GM20431 (cell line): Measurements from ENCODE around the gene C16orf78.

ENCODE experiments used
- in situ Hi-C: fragments of 300-500 bp; cut with MseI, MboI; formaldehyde crosslinking; loops from one replicate; pipeline ENCODE4 v1.15.0; 2020; ENCODE audit warnings: low sequenced_read_pairs; ENCODE audit not compliant: unreplicated experiment

C16orf78 gene

DNA sequence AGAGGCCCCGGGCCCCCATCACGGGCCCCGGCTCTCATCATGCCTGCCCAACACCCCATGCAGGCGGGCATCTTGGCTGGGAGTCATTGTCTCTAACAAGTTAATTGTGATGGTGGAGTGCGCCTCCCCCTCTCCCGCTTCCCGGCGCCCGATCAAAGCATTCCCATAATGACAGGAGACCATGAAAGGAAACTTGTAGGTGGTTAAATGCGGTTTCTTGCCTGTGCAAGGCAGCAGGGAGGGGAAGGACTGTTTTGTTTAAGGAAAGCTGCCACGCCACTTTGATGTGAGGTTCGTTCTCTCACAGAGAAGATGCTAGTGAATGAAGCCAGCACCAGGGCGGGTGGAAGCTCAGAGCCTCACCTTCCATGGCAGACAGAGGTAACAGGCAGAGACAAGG lies 45.4 kb downstream of the C16orf78 start:
- in situ Hi-C loops = loop anchor here (10.0 kb wide), 1 partner anchor 176 kb away; no protein-coding TSS in a partner anchor

DNA sequence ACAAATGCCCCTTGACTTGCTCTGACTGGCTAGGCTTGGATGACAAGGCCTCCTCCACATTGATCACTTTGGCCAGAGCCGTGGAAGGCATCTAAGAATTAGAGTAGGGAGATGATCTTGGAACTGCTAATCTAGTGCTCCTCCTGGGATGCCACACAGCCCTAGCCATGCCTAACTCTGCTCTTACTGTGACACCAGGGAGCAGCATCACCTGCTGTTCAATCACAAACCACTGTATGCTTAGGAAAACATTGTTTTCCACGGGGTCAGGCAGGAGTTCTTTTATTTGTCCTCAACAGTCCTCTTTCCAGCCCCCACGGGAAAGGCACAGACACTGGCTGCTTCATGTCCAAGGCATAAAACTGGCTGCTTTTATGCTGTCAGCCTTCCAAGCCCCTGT lies 46.3 kb downstream of the C16orf78 start:
- in situ Hi-C loops = loop anchor here (10.0 kb wide), 1 partner anchor 175 kb away; no protein-coding TSS in a partner anchor

DNA sequence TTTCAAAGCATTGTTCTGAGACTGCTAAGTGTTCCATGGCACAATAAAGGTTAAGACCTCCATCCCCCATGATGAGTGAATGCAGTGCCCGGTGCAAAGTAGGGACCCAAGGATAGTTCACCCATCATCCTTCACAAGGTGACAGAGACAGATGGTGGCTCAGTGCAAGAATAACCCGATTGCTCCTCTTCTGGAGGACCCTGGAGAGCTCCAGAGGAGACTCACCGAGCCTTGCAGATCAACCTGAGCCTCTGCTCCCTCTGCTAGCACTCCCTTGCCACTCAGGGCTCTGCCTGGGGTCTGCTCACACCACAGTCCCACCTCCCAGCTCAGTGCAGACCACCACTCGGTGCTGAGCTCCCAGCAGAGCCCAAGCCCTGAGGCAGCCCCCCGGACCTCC lies 49.3 kb downstream of the C16orf78 start:
- in situ Hi-C loops = no loop called here

DNA sequence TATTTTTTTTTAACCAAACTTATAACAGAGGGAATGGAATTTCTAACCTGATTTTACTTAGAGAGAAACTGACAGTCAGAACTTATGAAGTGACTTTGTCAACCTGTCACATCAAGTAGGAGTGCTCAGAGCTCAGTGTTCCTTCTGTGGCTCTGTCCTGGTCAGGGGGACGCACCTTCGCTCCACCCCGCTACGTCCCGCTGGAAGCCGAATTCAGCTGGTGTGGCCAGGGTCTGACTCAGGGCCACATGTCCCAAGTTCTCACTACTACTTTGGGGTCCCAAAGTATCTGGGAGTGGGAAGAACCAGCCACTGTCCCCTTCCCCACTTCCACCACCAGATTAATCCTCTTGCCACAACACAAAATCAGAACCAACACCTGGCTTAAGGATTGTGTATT lies 51.4 kb downstream of the C16orf78 start:
- in situ Hi-C loops = no loop called here

DNA sequence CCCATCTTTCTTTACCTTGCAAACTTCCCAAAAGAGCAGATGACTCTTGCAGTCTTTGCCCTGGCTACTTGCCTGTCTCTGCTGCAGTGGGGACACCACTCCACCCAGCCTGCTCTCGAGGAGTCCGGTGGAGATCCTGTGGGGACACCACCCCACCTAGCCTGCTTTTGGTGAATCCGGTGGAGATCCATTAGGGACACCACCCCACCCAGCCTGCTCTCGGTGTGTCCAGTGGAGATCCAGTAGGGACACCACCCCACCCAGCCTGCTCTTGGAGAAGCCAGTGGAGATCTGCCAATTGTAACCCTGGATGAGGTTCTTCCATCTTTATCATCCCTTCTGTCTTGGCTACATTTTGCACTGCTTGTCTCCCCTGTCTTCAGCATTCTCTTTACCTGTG lies 54.2 kb downstream of the C16orf78 start:
- in situ Hi-C loops = no loop called here

DNA sequence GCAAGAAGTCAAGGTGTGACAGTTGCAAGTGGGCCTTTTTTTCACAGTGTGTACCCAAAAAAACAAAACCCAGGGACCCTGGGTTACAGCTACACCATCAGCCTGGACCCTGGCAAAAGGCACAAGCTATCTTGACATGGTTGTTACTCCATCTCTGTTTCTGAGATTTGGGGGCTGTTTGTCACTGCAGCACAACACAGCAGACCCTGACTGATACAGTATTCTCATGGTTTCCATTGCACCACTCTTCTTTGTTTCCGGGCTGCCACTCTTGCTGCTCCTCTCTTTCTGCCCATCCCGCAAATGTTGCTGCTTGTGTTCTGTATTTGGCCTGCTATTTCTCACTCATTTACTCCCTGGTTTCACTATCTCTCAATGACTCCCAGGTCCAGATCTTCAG lies 55.2 kb downstream of the C16orf78 start:
- in situ Hi-C loops = no loop called here

DNA sequence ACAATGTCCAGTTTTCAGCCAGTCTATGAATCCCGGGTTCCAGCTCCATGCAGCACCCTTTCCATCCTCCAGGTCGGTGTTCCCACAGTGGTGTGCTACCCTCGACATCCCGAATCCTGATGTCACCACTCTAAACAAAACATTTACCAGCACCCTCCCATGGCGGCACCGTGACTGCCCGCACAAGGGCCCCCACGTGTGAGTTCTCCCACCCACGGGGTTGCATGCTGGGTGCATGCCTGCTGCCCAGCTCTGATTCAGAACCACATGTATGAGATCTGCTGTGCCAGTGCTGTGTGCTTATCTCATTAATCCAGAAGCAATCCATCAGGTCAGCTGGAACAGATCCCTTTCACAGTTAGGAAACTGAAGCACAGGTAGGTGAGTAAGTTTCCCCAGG lies 57.4 kb downstream of the C16orf78 start:
- in situ Hi-C loops = no loop called here

DNA sequence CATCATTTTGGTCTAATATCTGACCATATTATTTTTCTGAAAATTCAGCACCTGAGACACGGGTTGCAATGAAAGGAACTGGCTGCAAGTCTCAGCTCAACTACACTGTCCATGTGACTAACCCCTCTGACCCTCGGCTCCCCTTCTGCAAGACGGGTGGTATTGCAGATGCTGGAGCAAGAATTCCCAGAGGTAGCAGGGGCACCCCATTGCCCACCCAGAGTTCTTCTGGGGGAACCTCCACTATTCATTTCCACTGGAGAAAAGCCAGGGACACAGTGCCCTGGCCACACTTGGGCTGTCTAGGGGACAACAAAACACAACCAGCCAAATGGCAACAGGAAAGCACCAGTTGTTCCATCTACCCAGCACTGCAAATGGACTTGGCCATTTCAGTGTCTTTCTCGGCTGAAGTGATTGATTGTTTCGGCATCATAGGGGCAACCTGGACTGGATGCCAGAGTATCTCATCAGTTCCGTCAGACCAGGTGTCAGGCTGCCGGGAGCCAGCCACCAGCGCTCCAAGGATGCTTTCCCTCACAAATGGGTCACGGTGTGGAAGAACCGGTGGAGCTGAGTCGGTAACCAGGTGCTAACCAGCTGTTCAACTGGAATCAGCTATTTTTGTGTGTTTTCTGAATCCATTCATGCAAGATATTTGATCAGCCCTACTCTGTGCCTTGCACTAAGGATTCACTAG lies 58.1 kb downstream of the C16orf78 start:
- in situ Hi-C loops = no loop called here

DNA sequence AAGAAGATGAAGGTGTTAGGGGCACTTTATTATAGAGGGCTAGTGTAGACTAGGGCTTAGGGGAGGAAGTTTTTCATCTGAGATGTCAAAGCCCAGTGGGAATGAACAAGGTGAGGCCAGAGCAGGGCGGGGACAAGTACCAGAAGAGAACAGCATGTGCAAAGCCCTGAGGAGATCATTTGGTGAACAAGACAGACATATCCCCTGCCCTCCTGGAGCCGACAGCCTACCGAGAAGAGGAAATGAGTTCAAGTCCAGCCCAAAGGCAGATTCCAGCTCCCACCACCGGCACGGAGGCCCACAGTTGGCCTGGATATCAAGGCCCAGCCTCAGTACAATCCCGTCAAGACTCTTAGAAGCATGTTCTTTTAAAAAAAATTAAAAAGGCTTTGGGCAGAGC lies 61.1 kb downstream of the C16orf78 start:
- in situ Hi-C loops = no loop called here

DNA sequence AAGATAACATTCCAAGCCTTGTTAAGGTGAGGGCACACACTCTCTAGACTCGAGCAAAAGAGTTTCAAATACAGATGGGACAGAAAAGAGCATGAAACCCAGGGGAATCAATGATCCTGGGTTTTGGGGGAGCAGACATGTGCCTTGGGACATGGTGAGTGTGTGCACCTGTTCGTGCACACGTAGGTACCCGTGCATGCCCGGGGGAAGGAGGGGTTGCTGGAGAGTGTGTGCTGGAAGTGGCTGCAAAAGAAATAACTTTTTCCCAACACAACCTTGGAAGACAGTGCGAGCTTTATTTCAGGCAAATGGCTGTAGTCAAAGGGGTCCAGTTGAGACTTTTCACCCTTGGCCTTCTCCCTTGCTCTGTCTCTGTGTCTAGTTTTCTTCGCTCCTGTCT lies 62.6 kb downstream of the C16orf78 start:
- in situ Hi-C loops = no loop called here

DNA sequence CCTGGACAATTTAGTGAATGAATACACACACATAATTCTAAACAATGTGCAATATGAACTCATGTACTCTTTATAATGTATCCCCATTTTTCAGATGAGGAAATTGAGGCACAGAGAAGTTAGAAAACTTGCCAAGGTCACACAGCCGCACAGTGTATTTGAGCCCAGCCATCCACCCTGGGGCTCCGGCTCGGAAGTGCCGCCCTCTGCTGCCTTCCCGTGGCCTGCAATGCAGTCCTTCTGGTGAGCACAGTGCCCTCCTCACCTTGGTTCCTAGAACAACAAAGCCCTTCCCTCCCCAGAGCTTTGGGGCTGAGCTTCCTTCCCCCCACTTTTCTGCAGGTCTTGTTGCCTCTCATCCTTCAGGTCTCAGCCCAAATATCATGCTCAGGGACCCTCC lies 63.7 kb downstream of the C16orf78 start:
- in situ Hi-C loops = no loop called here

DNA sequence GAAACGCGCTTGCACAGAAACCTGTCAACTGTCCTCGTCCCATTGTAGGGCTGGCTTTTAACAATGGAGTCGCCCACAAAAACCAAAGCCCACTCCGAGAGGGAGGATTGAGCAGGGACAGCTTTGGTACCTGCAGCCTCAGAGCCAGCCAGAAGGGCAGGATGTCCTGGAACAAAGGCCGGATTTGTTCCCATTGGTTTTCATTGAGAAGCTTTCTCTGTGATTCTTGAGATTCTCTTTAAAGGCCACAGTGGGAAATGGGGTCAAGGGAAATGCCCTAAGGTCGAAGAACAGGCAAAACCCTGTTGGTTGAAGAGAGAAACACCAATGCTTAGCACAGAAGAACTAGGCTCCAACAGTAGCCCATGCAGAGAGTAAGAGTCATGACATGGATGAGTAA lies 65.4 kb downstream of the C16orf78 start:
- in situ Hi-C loops = no loop called here

DNA sequence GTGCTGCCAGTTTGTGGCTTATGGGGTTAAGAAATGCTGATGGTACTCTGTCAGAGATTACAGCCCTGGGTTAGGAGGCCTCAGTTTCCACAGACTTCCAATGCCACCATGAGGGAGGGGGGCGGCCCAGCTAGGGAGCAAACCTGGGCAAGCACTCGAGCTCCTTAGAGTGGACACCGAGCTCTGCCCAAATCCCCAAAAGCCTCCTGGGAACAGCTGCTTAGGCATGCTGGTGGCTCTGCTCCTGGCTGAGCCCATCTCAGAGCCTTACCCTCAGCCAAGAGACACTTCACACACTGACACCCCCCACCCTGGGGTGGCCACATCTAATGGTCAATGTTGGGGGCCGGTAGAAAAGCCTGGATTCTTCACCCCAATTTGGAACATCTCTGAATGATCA lies 66.1 kb downstream of the C16orf78 start:
- in situ Hi-C loops = no loop called here

DNA sequence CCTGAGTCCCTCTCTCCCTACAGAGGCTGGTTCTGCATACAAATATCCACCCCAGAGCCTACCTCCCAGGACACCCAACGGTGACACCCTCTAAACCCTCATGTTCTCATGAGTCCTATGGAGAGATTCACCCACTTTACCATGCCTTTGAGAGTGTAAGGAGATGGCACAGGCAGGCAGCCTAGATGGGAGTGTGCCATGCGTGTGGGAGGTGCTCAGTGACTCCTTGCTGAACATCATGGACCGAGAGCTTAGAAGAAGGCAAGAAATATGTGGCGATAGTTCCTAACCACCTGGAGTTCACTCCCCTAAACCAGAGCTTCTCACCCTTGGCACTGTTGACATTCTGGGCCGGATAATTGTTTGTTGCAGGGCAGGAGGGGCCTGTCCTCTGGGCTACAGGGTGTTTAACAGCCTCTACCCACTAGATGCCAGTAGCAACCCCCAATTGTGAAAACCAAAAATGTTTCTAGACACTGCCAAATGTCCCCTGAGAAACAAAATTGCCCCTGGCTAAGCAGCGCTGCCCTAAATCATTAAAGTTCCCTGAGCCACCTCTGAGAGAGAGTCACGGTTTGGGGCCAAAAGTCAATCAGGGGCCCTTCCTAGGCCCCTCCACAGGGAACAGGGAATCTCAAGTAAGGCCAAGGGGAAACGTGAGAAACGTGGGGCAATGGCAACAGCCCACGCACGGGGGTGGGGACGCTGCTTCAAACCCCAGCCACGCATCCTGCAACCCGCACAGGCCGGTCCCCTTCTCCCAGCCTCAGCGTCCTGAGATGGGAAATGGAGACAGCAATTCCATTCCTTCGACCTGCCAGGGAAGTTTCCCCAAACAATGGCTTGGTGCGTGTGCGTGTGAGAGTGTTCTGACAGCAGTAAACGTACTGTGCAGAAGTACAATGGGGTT lies 66.8 kb downstream of the C16orf78 start:
- in situ Hi-C loops = no loop called here

DNA sequence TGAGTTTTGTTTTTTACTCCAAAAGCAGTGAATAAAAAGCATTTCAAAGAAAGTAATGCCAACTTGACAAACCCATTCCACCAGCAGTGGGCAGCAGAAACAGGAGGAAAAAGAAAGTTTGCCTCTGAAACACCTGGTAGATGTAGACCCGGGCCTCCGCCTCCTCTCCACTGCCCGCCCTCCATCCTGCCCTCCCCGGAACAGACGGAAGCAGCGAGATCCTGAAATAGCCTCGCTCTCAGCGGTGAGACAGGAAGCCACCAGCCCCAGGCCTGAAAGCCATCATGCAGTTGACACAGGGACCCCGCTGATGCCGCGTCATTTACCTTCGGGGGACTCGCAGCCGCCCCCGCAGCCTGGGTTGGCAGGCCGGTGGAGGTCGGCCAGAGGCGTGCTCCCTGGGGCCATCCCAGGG lies 67.8 kb downstream of the C16orf78 start:
- in situ Hi-C loops = no loop called here

DNA sequence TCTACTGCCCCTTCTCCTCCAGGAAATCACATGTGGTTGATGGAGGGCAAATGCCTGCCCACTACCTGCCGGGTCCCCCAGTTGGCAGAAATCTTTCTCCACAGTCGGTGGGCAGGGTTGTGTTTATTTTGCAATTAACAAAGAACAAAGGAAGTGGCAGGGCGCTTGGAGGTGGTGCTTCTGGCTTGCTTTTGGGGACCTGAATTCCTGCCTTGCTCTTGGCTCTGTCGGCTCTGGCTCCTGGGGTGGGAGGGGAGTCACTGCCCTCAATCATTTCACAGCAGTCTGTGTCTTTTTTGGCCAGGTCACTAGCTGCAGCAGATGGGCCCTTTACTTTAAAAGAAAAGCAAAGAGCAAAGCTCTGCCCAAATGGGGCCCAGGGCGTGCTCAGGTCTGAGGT lies 69.2 kb downstream of the C16orf78 start:
- in situ Hi-C loops = no loop called here

DNA sequence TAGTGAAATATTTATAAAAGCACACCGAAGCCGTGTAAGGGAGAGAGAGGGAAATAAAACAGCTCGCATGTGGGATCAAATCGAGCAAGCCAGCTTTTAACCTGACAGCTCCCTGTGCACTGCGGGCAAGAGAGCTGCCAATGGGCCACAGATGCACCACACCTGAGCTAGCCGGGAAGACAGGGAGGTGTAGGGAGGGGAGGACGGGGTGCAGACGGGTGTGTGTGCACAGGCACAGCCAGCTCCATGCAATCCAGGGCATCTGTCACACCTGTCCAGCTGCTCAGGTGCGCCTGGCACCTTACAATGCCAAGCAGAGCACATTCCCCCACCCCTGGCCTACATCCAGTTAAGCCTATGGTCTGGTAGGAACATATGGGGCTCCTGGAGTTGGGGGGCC lies 70.0 kb downstream of the C16orf78 start:
- in situ Hi-C loops = no loop called here

DNA sequence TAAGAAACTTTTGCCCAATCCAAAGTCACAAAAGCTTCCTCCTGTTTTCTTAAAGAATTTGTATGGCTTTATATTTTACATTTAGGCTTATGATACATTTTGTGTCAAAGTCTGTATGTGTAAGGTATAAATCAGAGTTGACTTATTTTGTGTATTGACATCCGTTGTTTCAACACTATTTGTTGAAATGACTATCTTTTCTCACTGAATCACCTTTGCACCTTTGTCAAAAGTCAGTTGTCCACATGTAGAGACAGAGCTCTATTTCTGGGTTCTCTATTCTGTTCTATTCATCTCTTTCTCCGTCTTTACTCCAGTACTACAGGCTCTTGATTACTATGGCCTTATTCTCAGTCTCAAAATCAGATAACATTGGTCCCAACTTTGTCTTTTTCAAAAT lies 73.2 kb downstream of the C16orf78 start:
- in situ Hi-C loops = no loop called here
